Stimulated activated CD4-positive, alpha-beta T cell treated with anti-CD3 and anti-CD28 coated beads, Interleukin-15, amount 100 ng/mL, for 1 hour (primary cell): ENCODE measurements around the gene ATL1.
"Not testable (repeated sequence)": the region's sequence is repeated elsewhere in the genome, so short reads cannot be mapped to it uniquely, and the experiment has no call there.

Source experiments
- DNase-seq, 2 donors: peaks; one replicate each; pipeline ENCODE4 v3.0.0-alpha.2; 2020; ENCODE audit warnings: low read depth in 1 of 2, low spot score in 1 of 2

Gene ATL1

GRCh38 chr14:50649691-50650090, 89.7 kb downstream of the ATL1 start:
- DNase-seq: no peak

GRCh38 chr14:50656776-50657175, 96.8 kb downstream of the ATL1 start:
- DNase-seq: no peak

GRCh38 chr14:50657753-50658152, 97.8 kb downstream of the ATL1 start:
- DNase-seq: no peak

- no peak for DNase-seq
Observed at GRCh38 chr14:50658203-50658602, 98.3 kb downstream of the ATL1 start.

- DNase-seq: no peak
Observed at GRCh38 chr14:50659327-50659974, 99.5 kb downstream of the ATL1 start.

- DNase-seq: not testable (repeated sequence)
Observed at GRCh38 chr14:50664579-50664978, 104.6 kb downstream of the ATL1 start.

GRCh38 chr14:50665300-50665699, 105.4 kb downstream of the ATL1 start:
- DNase-seq: not testable (repeated sequence)

GRCh38 chr14:50666772-50667683, 107.1 kb downstream of the ATL1 start:
- DNase-seq: no peak

GRCh38 chr14:50667684-50667995, 107.7 kb downstream of the ATL1 start:
- DNase-seq: no peak

GRCh38 chr14:50667996-50668825, 108.3 kb downstream of the ATL1 start, which contains the start of gene SAV1:
Gene SAV1, minus strand, starts transcription at chr14:50668306. Its CDS starts 339 bp downstream, at chr14:50667967.
- DNase-seq: peak; percentile 4 to 42

GRCh38 chr14:50668826-50669143, 108.8 kb downstream of the ATL1 start:
- no peak for DNase-seq

GRCh38 chr14:50669441-50669986, 109.6 kb downstream of the ATL1 start:
- DNase-seq: no peak

- no peak for DNase-seq
Observed at GRCh38 chr14:50670196-50670865, 110.4 kb downstream of the ATL1 start.

- no peak for DNase-seq
Observed at GRCh38 chr14:50670866-50671256, 110.9 kb downstream of the ATL1 start.

GRCh38 chr14:50675597-50675996, 115.7 kb downstream of the ATL1 start:
- DNase-seq: no peak

- DNase-seq: no peak
Observed at GRCh38 chr14:50676814-50677516, 117.0 kb downstream of the ATL1 start.

- DNase-seq: no peak
Observed at GRCh38 chr14:50677527-50678063, 117.7 kb downstream of the ATL1 start.

- DNase-seq: no peak
Observed at GRCh38 chr14:50678163-50678562, 118.2 kb downstream of the ATL1 start.

- no peak for DNase-seq
Observed at GRCh38 chr14:50679674-50680073, 119.7 kb downstream of the ATL1 start.
